Choroid plexus epithelial cell (primary cell): ENCODE results near the gene SCD.
A peak's percentile ranks its signal among the peaks of the same experiment; 100 is the strongest.

Experiments
- DNase-seq: peaks from one replicate; pipeline ENCODE4 v3.0.0-alpha.2; 2010; ENCODE audit warnings: low read depth
- H3K4me3 ChIP-seq: 2 replicates; pipeline ENCODE4 v1.5.1; 2011; ENCODE audit warnings: low read depth, mild to moderate bottlenecking, control low read depth, low read length, moderate library complexity
- TF ChIP-seq, protein P1 (sequence below): conservative IDR thresholded peaks from 2 replicates; pipeline ENCODE4 v1.5.1; 2011; ENCODE audit warnings: low read depth, mild to moderate bottlenecking, control low read depth, inconsistent platforms, low read length, moderate library complexity

Gene SCD

DNA sequence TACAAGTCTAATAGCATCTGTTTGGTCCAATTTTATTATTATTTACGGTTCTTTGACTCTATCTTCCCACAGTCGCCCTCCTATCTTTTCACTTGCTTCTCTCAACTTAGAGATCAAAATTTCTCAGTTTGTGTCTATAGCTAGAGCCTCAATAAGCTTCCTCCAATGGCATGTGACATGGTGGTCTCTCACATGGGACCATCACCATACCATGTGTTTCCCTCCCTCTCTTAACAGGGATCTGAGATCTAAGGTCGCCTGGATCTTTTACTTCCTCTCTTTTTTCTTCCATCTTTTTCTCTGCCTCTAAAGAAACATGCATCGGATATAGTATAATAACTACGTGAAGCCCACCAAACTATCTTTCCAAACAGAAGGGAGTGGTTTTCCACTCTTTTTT lies 18.8 kb upstream of the SCD start:
- TF ChIP-seq, protein P1, sequence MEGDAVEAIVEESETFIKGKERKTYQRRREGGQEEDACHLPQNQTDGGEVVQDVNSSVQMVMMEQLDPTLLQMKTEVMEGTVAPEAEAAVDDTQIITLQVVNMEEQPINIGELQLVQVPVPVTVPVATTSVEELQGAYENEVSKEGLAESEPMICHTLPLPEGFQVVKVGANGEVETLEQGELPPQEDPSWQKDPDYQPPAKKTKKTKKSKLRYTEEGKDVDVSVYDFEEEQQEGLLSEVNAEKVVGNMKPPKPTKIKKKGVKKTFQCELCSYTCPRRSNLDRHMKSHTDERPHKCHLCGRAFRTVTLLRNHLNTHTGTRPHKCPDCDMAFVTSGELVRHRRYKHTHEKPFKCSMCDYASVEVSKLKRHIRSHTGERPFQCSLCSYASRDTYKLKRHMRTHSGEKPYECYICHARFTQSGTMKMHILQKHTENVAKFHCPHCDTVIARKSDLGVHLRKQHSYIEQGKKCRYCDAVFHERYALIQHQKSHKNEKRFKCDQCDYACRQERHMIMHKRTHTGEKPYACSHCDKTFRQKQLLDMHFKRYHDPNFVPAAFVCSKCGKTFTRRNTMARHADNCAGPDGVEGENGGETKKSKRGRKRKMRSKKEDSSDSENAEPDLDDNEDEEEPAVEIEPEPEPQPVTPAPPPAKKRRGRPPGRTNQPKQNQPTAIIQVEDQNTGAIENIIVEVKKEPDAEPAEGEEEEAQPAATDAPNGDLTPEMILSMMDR: no peak
- no peak for DNase-seq
- H3K4me3 ChIP-seq: no peak overlapping the region

DNA sequence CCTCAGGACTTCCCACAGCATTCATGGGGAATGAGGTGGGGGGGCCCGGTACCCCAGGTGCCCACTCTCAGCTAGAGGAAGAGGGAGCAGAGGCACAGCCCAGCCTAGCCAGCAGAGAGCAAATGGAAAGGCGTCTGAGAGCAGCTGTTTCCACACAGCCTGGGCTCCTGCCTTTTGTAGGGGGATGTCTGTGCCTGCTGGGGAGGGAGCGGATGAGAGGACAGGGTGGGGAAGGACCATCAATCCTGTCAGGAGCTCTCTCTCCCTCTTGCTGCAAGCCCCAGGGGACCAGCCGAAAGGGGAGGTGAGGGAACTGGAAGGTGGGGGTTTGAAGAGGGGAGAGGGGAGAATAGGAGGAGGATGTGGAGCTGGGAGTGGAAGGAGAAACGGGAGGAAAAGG lies 17.0 kb upstream of the SCD start, which contains the start of gene PKD2L1:
Gene PKD2L1, minus strand, starts transcription at position 150 of the 400 bp plus-strand sequence. Its CDS starts 125 bp downstream, at position 25.
- no peak within 1 kb of the TSS for H3K4me3 ChIP-seq
- DNase-seq: no peak
- TF ChIP-seq, protein P1: no peak

DNA sequence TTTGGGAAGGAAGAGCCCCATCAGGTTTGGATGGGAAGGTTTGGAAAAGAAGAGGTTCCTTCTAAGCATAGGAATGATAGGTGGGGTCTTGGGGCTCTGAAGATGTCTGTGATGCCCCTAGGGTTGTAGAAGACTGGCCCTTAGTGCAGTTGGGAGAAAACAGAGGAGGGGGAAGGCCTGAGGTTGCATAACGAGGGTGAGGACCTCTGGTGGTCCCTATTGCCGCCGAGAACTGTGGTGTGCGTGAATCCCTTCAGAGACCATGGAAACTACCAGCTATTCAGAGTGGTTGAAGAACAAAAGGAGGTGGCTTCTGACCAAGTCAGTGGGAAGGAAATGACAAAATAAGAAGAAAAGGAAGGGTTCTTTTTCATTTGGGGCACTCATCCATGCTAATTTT lies 13.9 kb upstream of the SCD start:
- H3K4me3 ChIP-seq: no peak overlapping the region
- no peak for DNase-seq
- TF ChIP-seq, protein P1: no peak

DNA sequence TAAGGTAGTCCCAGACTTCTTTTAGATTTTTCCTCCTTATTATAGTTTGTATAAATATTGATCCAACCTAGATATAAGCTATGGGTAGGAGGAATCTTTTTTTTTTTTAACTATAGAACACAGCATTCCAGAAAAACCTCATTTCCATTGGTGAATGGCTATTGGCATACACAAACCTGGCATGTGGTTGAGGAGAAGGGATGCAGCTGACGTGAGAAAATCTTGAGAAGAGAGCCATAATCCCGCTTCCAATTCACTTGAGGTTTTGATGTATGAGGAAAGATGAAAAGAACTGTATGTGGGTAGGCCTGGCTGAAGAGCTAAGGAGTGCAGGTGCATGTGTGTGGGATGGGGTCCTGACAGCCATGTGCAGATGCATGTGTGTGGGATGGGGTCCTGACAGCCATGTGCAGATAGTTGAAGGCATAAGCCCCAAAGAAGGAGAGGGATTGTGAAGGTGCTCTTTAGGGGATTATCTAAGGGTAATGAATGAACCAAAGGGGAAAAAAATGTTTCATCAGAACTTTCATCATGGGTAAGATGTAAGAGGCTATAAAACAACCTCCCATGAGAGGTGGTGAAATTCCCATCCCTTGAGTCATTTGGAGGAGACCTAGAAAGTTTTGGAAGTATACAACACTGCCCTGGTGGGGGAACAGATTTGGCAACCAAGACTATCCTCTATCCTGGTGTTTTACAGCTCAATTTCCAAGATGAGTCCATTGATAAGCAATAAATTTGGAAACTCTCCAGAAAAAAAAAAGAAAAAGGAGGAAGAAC lies 13.2 kb upstream of the SCD start:
- TF ChIP-seq, protein P1: no peak
- DNase-seq: no peak

GRCh38 chr10:100334762-100335161 lies 12.3 kb upstream of the SCD start:
- no peak for DNase-seq
- TF ChIP-seq, protein P1: no peak
- H3K4me3 ChIP-seq: no peak overlapping the region

More for the DNA sequence above, 13.2 kb upstream of the SCD start:
- no peak overlapping the region for H3K4me3 ChIP-seq

DNA sequence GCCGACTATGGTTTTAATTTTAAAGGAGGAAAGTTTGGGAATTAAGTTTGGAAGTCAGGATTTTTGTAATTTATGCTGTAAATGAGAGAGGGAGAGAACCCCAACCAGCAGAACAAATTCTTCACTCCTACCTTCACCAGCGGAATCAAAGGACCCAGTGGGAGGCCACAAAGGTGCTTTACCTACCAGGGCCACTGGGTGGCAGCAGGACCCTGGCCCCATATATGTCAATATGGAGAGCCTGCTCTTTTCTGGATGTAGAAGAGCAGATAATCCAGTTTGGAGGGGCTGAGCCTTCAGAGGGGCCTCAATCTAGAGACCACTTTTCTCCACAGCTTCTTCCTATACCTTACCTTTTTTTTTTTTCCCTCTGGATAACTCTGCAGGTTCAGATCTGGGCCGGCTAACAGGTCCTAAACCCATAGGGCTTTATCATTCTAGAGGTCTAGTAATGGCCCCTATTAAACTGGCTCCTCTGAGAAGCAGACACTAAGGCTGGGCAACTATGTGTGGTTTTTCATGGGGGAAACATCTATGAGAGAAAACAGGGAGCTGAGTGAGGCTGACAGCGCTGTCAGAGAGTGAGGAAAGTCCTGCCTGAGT lies 8.5 kb upstream of the SCD start:
- TF ChIP-seq, protein P1: peak; percentile 97
- peak; percentile 74 for DNase-seq
- H3K4me3 ChIP-seq: no peak overlapping the region
